Activated CD8-positive, alpha-beta memory T cell treated with anti-CD3 and anti-CD28 coated beads for 4 hours (primary cell): Measurements from ENCODE around the gene FOXG1.

Experiments
- DNase-seq, 2 donors: peaks; one replicate each; pipeline ENCODE4 v3.0.0-alpha.2; 2020; ENCODE audit warnings: low read depth in 2 of 2

FOXG1 gene

DNA sequence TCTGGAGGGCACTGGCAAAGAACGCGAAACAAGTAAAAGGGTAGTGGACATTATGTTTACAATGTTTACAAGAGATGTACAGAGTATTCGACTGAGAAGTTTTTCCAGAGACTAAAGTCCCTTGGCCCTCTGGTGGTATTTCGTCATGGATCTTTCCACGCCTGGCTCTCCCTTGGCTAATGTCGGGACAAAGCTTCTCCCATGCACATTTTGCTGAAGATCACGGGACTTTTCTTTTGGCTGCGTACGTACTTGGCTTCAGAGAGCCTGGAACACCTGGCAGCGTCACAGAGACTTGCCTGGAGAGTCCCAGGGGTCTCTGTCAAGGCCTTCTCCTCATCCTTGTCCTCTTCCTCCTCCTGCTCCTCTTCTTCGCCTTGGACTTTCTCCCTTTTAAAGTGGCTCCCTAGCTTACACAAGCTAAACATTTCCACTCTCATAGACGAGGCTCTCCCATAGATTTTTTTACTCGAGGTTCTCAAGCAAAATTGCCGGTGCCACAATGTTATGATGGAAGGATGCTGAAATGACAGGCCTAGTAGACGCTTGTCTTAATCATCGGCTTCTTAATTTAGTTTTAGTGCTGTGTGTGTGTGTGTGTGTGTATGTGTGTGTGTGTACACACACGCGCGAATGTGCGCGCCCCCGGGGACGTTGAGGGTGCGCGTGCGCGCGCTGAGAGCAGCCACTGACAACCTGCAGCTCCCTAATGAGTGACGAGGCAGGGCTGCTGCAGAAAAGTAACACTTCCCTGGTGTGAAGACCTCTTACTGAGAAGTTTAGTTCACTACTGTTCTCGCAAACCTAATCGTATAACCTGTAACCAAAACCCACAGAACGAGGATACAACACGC is 4.9 kb upstream of the FOXG1 start:
- DNase-seq = no peak

DNA sequence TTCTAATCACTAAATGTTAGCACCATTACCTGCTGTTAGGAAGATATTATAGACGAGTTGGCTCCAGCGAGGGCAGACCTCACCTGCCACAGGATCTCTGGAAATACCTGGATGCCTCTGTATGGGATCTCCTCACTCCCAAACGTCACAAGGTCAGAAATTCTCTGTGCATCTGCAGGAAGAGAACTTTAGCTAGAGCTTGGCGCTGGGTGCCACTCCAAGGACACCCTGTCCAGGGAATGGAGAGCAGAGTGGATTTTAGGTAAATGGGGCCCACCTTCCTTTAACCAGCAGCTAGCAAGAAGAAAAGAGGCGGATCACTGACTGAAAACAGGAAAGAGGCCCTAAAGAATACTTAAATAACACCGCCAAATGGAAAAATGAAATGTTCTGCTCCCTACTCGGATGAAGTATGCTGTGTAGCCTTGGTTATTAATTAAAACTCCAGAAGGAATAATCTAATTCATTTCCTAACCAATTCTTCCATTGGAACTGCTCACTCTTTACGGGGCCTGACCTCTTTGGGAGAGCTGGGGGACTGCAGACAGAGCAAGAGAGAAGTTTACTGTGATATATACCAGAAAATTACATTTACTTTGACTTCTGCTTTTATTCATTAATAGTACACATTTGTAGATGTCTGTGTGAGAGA is 4.2 kb upstream of the FOXG1 start:
- no peak for DNase-seq

- no peak for DNase-seq
These were observed 3.6 kb upstream of the FOXG1 start for GRCh38 chr14:28762955-28763326.

DNA sequence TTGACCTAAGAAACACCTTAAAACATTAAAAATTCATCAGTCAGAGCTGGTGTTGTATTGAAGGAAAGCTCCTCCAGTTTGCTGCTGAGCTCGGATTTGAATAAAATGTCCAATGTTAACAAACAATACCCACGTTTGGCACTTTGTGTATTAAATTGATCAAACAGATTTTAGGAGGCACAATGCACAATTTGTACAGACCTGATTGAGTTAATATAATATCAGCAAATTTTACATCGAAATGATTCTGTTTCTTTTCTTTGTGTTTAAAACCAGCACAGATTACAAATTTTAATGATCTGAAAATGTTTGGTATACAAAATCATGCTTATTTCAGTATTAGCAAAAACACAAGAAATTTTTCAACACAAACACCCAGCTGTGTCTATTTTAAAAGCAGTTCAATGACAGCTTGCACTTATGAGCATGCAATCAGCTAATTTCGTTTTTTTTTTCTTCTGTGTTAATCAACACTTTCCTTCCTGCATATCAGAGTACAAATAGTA is 2.8 kb upstream of the FOXG1 start:
- no peak for DNase-seq

DNA sequence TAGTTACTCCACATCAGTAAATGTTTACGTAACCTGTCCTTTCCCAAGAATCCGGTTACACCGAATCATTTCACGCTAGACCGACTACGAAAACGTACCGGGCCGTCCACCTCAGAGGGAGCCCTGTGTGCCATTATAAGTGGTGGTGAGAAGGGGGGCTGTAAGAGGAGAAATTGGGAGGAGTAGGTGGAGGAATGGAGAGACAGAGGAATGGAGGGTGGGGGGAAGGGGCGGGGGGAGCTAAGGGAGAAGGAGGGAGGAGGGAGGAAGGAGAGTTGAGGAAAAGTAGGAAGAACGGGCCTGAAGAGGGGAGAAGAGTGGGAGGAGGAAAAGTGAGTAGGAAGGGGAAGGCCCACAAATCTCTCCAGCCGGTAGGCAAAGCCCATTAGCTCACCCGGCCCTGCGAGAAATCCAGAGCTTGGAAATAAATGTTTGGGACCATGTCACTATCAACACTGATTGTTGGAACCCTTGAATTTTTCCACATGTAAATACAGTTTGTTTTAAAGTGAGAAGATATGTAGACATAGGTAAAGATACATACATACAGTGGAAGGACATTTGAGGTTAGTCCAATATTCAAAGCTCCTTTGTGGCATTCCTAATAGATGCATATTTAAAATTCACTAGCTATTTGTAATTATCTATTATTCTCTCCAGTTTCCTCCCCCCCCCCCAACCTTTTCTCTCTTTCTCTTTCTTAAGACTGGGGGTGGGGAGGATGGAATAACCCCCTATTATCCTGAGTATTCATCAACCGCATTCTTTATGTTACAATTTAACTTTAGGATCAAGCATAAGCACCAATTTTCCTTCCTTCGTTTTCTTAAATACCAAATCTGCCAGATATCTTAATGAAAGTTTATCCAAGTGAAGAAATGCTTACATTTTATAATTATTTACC is 2.1 kb upstream of the FOXG1 start:
- DNase-seq = no peak

- DNase-seq = no peak
These were observed 1.3 kb upstream of the FOXG1 start for GRCh38 chr14:28765169-28765830.

GRCh38 chr14:28765831-28766468 is 637 bp upstream of the FOXG1 start:
- DNase-seq = no peak

DNA sequence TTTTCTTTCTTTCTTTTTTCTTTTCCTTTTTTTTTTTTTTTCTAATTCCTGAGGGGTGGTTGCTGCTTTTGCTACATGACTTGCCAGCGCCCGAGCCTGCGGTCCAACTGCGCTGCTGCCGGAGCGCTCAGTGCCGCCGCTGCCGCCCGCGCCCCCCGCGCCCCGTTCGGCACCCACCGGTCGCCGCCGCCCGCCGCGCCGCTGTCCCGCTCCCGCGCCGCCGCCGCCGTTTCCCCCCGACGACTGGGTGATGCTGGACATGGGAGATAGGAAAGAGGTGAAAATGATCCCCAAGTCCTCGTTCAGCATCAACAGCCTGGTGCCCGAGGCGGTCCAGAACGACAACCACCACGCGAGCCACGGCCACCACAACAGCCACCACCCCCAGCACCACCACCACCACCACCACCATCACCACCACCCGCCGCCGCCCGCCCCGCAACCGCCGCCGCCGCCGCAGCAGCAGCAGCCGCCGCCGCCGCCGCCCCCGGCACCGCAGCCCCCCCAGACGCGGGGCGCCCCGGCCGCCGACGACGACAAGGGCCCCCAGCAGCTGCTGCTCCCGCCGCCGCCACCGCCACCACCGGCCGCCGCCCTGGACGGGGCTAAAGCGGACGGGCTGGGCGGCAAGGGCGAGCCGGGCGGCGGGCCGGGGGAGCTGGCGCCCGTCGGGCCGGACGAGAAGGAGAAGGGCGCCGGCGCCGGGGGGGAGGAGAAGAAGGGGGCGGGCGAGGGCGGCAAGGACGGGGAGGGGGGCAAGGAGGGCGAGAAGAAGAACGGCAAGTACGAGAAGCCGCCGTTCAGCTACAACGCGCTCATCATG is 654 bp downstream of the FOXG1 start:
- DNase-seq = no peak

DNA sequence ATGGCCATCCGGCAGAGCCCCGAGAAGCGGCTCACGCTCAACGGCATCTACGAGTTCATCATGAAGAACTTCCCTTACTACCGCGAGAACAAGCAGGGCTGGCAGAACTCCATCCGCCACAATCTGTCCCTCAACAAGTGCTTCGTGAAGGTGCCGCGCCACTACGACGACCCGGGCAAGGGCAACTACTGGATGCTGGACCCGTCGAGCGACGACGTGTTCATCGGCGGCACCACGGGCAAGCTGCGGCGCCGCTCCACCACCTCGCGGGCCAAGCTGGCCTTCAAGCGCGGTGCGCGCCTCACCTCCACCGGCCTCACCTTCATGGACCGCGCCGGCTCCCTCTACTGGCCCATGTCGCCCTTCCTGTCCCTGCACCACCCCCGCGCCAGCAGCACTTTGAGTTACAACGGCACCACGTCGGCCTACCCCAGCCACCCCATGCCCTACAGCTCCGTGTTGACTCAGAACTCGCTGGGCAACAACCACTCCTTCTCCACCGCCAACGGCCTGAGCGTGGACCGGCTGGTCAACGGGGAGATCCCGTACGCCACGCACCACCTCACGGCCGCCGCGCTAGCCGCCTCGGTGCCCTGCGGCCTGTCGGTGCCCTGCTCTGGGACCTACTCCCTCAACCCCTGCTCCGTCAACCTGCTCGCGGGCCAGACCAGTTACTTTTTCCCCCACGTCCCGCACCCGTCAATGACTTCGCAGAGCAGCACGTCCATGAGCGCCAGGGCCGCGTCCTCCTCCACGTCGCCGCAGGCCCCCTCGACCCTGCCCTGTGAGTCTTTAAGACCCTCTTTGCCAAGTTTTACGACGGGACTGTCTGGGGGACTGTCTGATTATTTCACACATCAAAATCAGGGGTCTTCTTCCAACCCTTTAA is 1.5 kb downstream of the FOXG1 start:
- no peak for DNase-seq

- no peak for DNase-seq
These were observed 2.8 kb downstream of the FOXG1 start for GRCh38 chr14:28769276-28769880.

DNA sequence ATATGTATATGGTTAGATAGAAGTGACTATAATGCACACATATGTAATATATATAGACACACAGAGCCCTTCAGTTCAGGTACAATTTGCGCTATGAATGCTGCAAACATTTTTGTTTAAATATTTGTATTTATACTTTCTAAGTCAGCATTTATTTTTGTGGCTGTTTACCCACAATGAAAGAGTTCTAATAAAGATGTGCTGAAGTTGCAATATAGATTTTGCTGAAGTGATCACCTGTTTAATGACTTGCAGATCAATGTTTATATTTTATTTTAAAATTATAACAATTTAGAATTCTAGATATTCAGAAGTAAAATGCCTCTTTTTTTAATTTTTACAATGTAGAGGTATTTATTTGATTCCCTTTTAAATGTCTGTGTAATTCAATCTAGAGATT is 3.5 kb downstream of the FOXG1 start:
- DNase-seq = no peak

DNA sequence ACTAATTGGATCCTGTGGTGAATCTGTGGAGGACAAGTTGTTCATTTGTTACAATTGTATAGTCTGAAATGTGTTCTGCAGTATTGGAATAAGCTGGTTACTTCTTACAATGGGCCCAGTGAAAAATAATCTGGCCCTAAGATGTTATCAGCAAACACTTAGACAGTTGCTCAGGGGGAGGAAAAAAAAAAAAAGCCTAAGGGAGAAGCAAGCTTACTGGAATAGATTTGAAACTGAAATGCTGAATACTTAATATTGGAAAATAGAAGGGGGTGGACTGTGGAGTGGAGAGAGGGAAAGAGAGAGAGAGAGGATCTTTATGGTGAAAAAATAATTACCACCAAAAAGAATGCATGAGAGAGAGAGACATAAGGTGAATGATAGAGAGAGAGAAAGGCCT is 4.0 kb downstream of the FOXG1 start:
- DNase-seq = no peak

DNA sequence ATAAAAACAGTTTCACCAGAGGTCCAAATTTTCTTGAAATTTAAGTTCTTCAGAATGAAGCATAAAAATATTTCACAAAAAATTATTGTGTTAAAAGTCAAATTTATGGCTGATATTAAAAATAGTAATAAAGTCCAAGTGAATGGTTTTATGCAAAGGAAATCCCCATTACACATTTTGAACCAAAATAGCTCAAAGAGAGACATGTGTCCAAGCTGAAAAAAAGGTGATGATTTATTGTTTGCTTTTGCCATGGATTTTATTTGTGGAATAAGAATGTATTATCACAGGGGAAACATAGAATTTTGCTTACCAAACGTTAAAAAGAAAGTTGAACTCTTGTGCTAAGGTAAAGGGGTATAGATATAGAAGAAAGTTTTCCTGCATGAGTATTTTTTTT is 4.6 kb downstream of the FOXG1 start:
- no peak for DNase-seq

- DNase-seq = no peak
These were observed 6.0 kb downstream of the FOXG1 start for GRCh38 chr14:28772613-28773012.

- DNase-seq = no peak
These were observed 6.6 kb downstream of the FOXG1 start for GRCh38 chr14:28773176-28773575.

DNA sequence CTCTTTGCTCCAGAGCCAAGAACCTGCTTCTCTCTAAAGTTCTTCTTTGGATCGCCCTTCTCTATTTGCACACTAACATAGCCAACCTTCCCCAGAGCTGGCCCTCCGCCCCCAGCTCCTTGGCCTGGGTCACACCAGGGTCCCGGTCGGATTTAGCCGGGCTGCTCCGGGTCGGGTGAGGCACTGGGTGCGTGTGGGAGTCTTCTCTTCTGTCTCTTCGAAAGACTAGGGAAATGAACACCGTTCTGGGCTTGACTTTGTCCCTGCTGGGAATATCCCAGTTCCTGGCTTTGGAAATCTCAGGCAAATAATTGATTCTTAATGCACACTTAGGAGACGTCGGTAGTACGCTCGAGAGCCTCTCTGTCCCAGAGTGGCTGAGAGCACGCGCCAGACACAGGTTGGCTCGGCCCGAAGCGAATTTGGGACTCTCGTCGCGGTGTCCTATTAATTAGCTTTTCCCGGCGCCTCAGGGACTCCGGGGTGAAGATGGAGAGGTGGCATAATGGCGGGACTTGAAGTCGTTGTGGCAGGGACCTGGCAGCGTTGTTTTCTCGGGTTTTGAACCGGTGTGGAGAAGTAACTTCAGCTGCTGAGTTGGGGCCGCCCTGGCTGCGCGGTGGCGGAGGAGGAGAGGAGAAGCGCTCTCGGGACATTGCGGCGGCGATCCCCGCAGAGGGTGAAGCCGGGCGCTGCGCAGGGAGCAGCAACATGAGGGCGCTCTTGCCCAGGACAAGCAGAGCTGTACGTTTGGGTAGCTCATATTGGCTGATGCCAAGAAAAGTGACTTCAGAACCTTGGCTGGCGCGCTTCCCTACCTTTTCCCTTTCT is 7.5 kb downstream of the FOXG1 start:
- no peak for DNase-seq

GRCh38 chr14:28774764-28775735 is 8.5 kb downstream of the FOXG1 start:
- no peak for DNase-seq
